Peyer's patch (tissue), 4 donors: ENCODE measurements around the gene TMEFF1.

Source experiments
- POLR2A ChIP-seq, 2 donors: fragments of 450-650 bp; IDR thresholded peaks; one replicate each; pipeline ENCODE4 v1.5.1; 2017; ENCODE audit warnings: antibody characterized with exemption in 2 of 2, mild to moderate bottlenecking in 2 of 2, moderate library complexity in 2 of 2
- TF ChIP-seq, protein P1 (sequence below), 6 experiments: fragments of 450-650 bp in 4 of 6; fragments of 200-600 bp in 2 of 6; sonication (generic) in 1 of 6; IDR thresholded peaks; one replicate each; pipeline ENCODE4 v1.5.1; 2017 to 2019; ENCODE audit warnings: antibody characterized with exemption in 6 of 6, mild to moderate bottlenecking in 3 of 6, moderate library complexity in 1 of 6

GRCh38 chr9:100525563-100525962 is 52.6 kb downstream of the TMEFF1 start:
- TF ChIP-seq, protein P1, sequence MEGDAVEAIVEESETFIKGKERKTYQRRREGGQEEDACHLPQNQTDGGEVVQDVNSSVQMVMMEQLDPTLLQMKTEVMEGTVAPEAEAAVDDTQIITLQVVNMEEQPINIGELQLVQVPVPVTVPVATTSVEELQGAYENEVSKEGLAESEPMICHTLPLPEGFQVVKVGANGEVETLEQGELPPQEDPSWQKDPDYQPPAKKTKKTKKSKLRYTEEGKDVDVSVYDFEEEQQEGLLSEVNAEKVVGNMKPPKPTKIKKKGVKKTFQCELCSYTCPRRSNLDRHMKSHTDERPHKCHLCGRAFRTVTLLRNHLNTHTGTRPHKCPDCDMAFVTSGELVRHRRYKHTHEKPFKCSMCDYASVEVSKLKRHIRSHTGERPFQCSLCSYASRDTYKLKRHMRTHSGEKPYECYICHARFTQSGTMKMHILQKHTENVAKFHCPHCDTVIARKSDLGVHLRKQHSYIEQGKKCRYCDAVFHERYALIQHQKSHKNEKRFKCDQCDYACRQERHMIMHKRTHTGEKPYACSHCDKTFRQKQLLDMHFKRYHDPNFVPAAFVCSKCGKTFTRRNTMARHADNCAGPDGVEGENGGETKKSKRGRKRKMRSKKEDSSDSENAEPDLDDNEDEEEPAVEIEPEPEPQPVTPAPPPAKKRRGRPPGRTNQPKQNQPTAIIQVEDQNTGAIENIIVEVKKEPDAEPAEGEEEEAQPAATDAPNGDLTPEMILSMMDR (IDR thresholded peaks at IDR 0.05), result no peak
- no peak for TF ChIP-seq POLR2A (IDR thresholded peaks at IDR 0.05)
